Left lung (tissue), 10 donors: Measurements from ENCODE around the gene PRKG1. TPM values are rescaled to one million over a fixed set of nuclear protein-coding genes. Genes with fewer than 3 reads are reported as not detected.

Source experiments
- ATAC-seq: fragments of 200-7000 bp; cut with Tn5 transposase; one replicate; pipeline ENCODE4 v1.9.1; 2020; ENCODE audit warnings: moderate library complexity
- DNase-seq, 4 donors: peaks; one replicate each; pipeline ENCODE4 v3.0.0-alpha.2; 2013 to 2020
- H3K27ac ChIP-seq, 2 donors: fragments of 200-600 bp; sonication (generic) in 1 of 2; one replicate each; pipeline versions ENCODE4 v1.5.0 to v1.8.0; 2020 to 2021
- H3K27me3 ChIP-seq, 2 donors: fragments of 200-600 bp; sonication (generic) in 1 of 2; one replicate each; pipeline versions ENCODE4 v1.5.0 to v1.8.0; 2020 to 2021
- H3K36me3 ChIP-seq, 2 donors: fragments of 200-600 bp; sonication (generic) in 1 of 2; one replicate each; pipeline versions ENCODE4 v1.5.0 to v1.8.0; 2020 to 2021
- H3K4me1 ChIP-seq, 2 donors: fragments of 200-600 bp; one replicate each; pipeline ENCODE4 v1.8.0; 2021
- H3K4me3 ChIP-seq, 2 donors: fragments of 200-600 bp; sonication (generic) in 1 of 2; one replicate each; pipeline versions ENCODE4 v1.5.0 to v1.8.0; 2020 to 2021; ENCODE audit warnings: mild to moderate bottlenecking in 1 of 2
- H3K9me3 ChIP-seq, 2 donors: fragments of 200-600 bp; sonication (generic) in 1 of 2; one replicate each; pipeline versions ENCODE4 v1.5.0 to v1.8.0; 2020 to 2021
- CTCF ChIP-seq, 2 donors: fragments of 200-600 bp; sonication (generic) in 1 of 2; IDR thresholded peaks; one replicate each; pipeline versions ENCODE4 v1.5.0 to v1.8.0; 2021; ENCODE audit warnings: antibody characterized with exemption in 2 of 2
- intact Hi-C, 2 donors: fragments of 100-400 bp; cut with DNase I; formaldehyde crosslinking; loops; one replicate each; pipeline versions ENCODE4 v1.11.2 to v1.14.2; 2022
- polyA plus RNA-seq, 6 donors: library from polyadenylated mRNA; unstranded; fragments of 120-200 nt; gene quantifications; one replicate each; pipeline ENCODE4 v1.2.1, GENCODE V29; 2013; ENCODE audit not compliant: insufficient read length in 6 of 6
- total RNA-seq, 2 donors: library from RNA; stranded (reverse); fragmentation: NEBNext Ultra II Directional; extraction: Animal tissue kit (Norgen Biotek cat#: 25700); gene quantifications; one replicate each; pipeline ENCODE4 v1.2.1, GENCODE V29; 2021
- donor health status: DM: no; HTN: yes; CAD: no.
- donor health status: DM: no; HTN: no; CAD: no.

PRKG1 gene
- total and polyA plus RNA-seq, 8 donors = 15.6 to 29.0 (median 17.8) TPM

GRCh38 chr10:51635436-51635835 lies 561.1 kb downstream of the PRKG1 start:
- Histone ChIP-seq H3K9me3 (no peaks in the 10 kb centered on the region), H3K36me3 (no peaks in the 10 kb centered on the region), H3K4me1 (no peaks in the 10 kb centered on the region), H3K27me3 (no peaks in the 10 kb centered on the region), H3K27ac (no peak overlapping the region), H3K4me3 (no peak overlapping the region)
- intact Hi-C loops = no loop called here
- ATAC-seq = no peak
- TF ChIP-seq CTCF (IDR thresholded peaks at IDR 0.05) = no peak
- DNase-seq = no peak

GRCh38 chr10:51638211-51638610 lies 563.9 kb downstream of the PRKG1 start:
- Histone ChIP-seq H3K9me3 (no peaks in the 10 kb centered on the region), H3K27me3 (no peaks in the 10 kb centered on the region), H3K27ac (no peak overlapping the region), H3K4me1 (no peaks in the 10 kb centered on the region), H3K4me3 (no peak overlapping the region), H3K36me3 (no peaks in the 10 kb centered on the region)
- intact Hi-C loops = no loop called here
- no peak for DNase-seq
- no peak for ATAC-seq
- TF ChIP-seq CTCF (IDR thresholded peaks at IDR 0.05) = no peak

- DNase-seq = no peak
- Histone ChIP-seq H3K9me3 (no peaks in the 10 kb centered on the region), H3K36me3 (no peaks in the 10 kb centered on the region), H3K4me3 (no peak overlapping the region), H3K27me3 (no peaks in the 10 kb centered on the region), H3K4me1 (no peaks in the 10 kb centered on the region), H3K27ac (no peak overlapping the region)
- TF ChIP-seq CTCF (IDR thresholded peaks at IDR 0.05) = no peak
- no peak for ATAC-seq
- intact Hi-C loops = no loop called here
These were observed 564.5 kb downstream of the PRKG1 start for GRCh38 chr10:51638737-51639136.

GRCh38 chr10:51640120-51640819 lies 566.0 kb downstream of the PRKG1 start:
- no peak for ATAC-seq
- Histone ChIP-seq H3K4me1 (no peaks in the 10 kb centered on the region), H3K27ac (no peak overlapping the region), H3K27me3 (no peaks in the 10 kb centered on the region), H3K36me3 (no peaks in the 10 kb centered on the region), H3K4me3 (no peak overlapping the region), H3K9me3 (no peaks in the 10 kb centered on the region)
- no peak for DNase-seq
- intact Hi-C loops = no loop called here
- TF ChIP-seq CTCF (IDR thresholded peaks at IDR 0.05) = no peak

- intact Hi-C loops = no loop called here
- H3K36me3 ChIP-seq = no peaks in the 10 kb centered on the region
- H3K27ac ChIP-seq = no peak overlapping the region
- no peak for TF ChIP-seq CTCF (IDR thresholded peaks at IDR 0.05)
- ATAC-seq = no peak
- H3K4me3 ChIP-seq = no peak overlapping the region
- no peaks in the 10 kb centered on the region for H3K4me1 ChIP-seq
- DNase-seq = no peak
- H3K9me3 ChIP-seq = no peaks in the 10 kb centered on the region
- no peaks in the 10 kb centered on the region for H3K27me3 ChIP-seq
These were observed 568.3 kb downstream of the PRKG1 start for GRCh38 chr10:51642581-51642980.
